ENCODE measurements around the gene REL. TPM values are rescaled to one million over a fixed set of nuclear protein-coding genes. Genes with fewer than 3 reads are reported as not detected.
A peak's percentile ranks its signal among the peaks of the same experiment; 100 is the strongest.
"Not testable (repeated sequence)": the region's sequence is repeated elsewhere in the genome, so short reads cannot be mapped to it uniquely, and the experiment has no call there.

The REL gene
- total RNA-seq, 1 experiment from 2014 or later, result 11.5 TPM

DNA sequence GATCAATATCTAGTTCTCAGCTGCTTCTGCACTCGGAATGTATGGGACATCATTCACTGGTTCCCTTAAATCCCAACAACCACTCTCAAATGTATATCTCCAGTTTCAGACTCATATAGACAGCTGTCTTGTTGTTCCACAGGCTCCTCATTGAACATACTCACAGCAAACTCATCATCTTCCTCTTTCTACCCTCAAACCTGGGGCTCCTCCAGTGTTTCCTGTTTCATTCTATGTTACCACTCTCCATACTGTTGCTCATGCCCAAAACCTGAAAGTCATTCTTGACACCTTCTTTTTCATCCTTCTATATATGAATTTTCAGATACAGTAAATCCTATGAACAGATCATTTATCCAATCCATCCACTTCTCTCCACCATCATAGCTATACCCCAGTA is 18.7 kb upstream of the REL start:
- H3K27me3 ChIP-seq (replicated peaks; ENCODE audit: insufficient read depth, low read depth, low read length, poor library complexity), result no peaks in the 10 kb centered on the region
- BruUV-seq (replicated peaks), result no TSS peak
- H3K36me3 ChIP-seq (ENCODE audit: insufficient read depth, low read length, poor library complexity, severe bottlenecking), result no peaks in the 10 kb centered on the region
- H3K4me1 ChIP-seq (ENCODE audit: insufficient read depth, low read length, poor library complexity, severe bottlenecking), result no peaks in the 10 kb centered on the region
- DNase-seq (ENCODE audit: low spot score), result no peak
- no peaks in the 10 kb centered on the region for H3K9me3 ChIP-seq (ENCODE audit: low read depth, low read length, poor library complexity, severe bottlenecking)
- CTCF ChIA-PET, result no interaction called here
- no peak overlapping the region for H3K27ac ChIP-seq (ENCODE audit: low read depth, low read length, poor library complexity, severe bottlenecking)
- TF ChIP-seq CTCF (conservative IDR thresholded peaks at IDR 0.05; ENCODE audit: low read depth, low read length), result no peak
- TF ChIP-seq EZH2 (IDR thresholded peaks at IDR 0.05; ENCODE audit: borderline replicate concordance, low read depth, low read length, poor library complexity, severe bottlenecking), result no peak
- POLR2A ChIA-PET (ENCODE audit: low non-redundant PET), result no interaction called here
- no peak overlapping the region for H3K4me3 ChIP-seq (ENCODE audit: low read depth, low read length, poor library complexity, severe bottlenecking)
- intact Hi-C loops (cut with micrococcal nuclease; ENCODE audit: unreplicated experiment), result no loop called here

- H3K4me1 ChIP-seq (ENCODE audit: insufficient read depth, low read length, poor library complexity, severe bottlenecking); BruUV-seq (replicated peaks): not testable (repeated sequence)
Observed at GRCh38 chr2:60865361-60865760, 16.0 kb upstream of the REL start.

DNA sequence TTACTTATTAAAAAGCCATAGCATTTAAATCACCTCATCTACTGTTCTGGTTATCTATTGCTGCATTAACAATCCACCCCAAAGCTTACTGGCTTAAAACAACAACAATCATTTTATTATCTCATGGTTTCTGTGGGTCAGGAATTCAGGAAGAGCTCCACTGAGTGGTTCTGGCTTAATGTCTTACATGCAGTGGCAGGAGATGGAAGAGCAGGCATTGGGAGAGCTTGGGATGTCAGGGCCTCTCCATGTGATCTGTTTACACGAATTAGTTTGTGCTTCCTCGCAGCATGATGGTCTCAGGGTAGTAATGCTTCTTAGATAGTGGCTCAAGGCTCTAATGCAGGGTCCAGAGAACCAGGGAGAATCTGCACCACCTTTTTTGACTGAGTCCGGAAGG is 14.4 kb upstream of the REL start:
- Histone ChIP-seq H3K4me1 (ENCODE audit: insufficient read depth, low read length, poor library complexity, severe bottlenecking) (peaks cover 5% of the 10 kb centered on the region), H3K36me3 (ENCODE audit: insufficient read depth, low read length, poor library complexity, severe bottlenecking) (no peaks in the 10 kb centered on the region), H3K4me3 (ENCODE audit: low read depth, low read length, poor library complexity, severe bottlenecking) (no peak overlapping the region), H3K9me3 (ENCODE audit: low read depth, low read length, poor library complexity, severe bottlenecking) (no peaks in the 10 kb centered on the region), H3K27me3 (replicated peaks; ENCODE audit: insufficient read depth, low read depth, low read length, poor library complexity) (no peaks in the 10 kb centered on the region), H3K27ac (ENCODE audit: low read depth, low read length, poor library complexity, severe bottlenecking) (no peak overlapping the region)
- intact Hi-C loops (cut with micrococcal nuclease; ENCODE audit: unreplicated experiment), result no loop called here
- ChIA-PET CTCF (no interaction called here), POLR2A (ENCODE audit: low non-redundant PET) (no interaction called here)
- DNase-seq (ENCODE audit: low spot score), result no peak
- TF ChIP-seq CTCF (conservative IDR thresholded peaks at IDR 0.05; ENCODE audit: low read depth, low read length), result no peak
- no peak for TF ChIP-seq EZH2 (IDR thresholded peaks at IDR 0.05; ENCODE audit: borderline replicate concordance, low read depth, low read length, poor library complexity, severe bottlenecking)
- BruUV-seq (replicated peaks), result no TSS peak

More at GRCh38 chr2:60865361-60865760, 16.0 kb upstream of the REL start:
- POLR2A ChIA-PET (ENCODE audit: low non-redundant PET); DNase-seq (ENCODE audit: low spot score); H3K27me3 ChIP-seq (replicated peaks; ENCODE audit: insufficient read depth, low read depth, low read length, poor library complexity); H3K9me3 ChIP-seq (ENCODE audit: low read depth, low read length, poor library complexity, severe bottlenecking); CTCF ChIA-PET; H3K27ac ChIP-seq (ENCODE audit: low read depth, low read length, poor library complexity, severe bottlenecking); H3K36me3 ChIP-seq (ENCODE audit: insufficient read depth, low read length, poor library complexity, severe bottlenecking); H3K4me3 ChIP-seq (ENCODE audit: low read depth, low read length, poor library complexity, severe bottlenecking); intact Hi-C loops (cut with micrococcal nuclease; ENCODE audit: unreplicated experiment): not testable (repeated sequence)

- H3K27me3 ChIP-seq (replicated peaks; ENCODE audit: insufficient read depth, low read depth, low read length, poor library complexity), result no peaks in the 10 kb centered on the region
- H3K4me1 ChIP-seq (ENCODE audit: insufficient read depth, low read length, poor library complexity, severe bottlenecking), result peaks cover 5% of the 10 kb centered on the region
- no peak overlapping the region for H3K4me3 ChIP-seq (ENCODE audit: low read depth, low read length, poor library complexity, severe bottlenecking)
- no TSS peak for BruUV-seq (replicated peaks)
- intact Hi-C loops (cut with micrococcal nuclease; ENCODE audit: unreplicated experiment), result no loop called here
- H3K36me3 ChIP-seq (ENCODE audit: insufficient read depth, low read length, poor library complexity, severe bottlenecking), result no peaks in the 10 kb centered on the region
- POLR2A ChIA-PET (ENCODE audit: low non-redundant PET), result no interaction called here
- CTCF ChIA-PET, result no interaction called here
- no peak overlapping the region for H3K27ac ChIP-seq (ENCODE audit: low read depth, low read length, poor library complexity, severe bottlenecking)
- no peaks in the 10 kb centered on the region for H3K9me3 ChIP-seq (ENCODE audit: low read depth, low read length, poor library complexity, severe bottlenecking)
- peak; percentile 73 for DNase-seq (ENCODE audit: low spot score)
- TF ChIP-seq CTCF (conservative IDR thresholded peaks at IDR 0.05; ENCODE audit: low read depth, low read length) (no peak), EZH2 (IDR thresholded peaks at IDR 0.05; ENCODE audit: borderline replicate concordance, low read depth, low read length, poor library complexity, severe bottlenecking) (no peak)
Observed at GRCh38 chr2:60867848-60868247, 13.5 kb upstream of the REL start.

Data from A673 (cell line).